Glutamatergic neuron (in vitro differentiated cells): ENCODE results near the gene TTLL6. TPM values are rescaled to one million over a fixed set of nuclear protein-coding genes. Genes with fewer than 3 reads are reported as not detected.

Experiments used
- DNase-seq: peaks from one replicate; pipeline ENCODE4 v3.0.0; 2022
- H3K27ac Mint-ChIP-seq: one replicate; pipeline ENCODE4 v1.8.0; 2020; ENCODE audit warnings: mild to moderate bottlenecking, mixed read lengths, inconsistent platforms; ENCODE audit not compliant: unreplicated experiment
- H3K27me3 Mint-ChIP-seq: one replicate; pipeline ENCODE4 v1.8.0; 2020; ENCODE audit warnings: mild to moderate bottlenecking, moderate library complexity, mixed read lengths, inconsistent platforms; ENCODE audit not compliant: unreplicated experiment
- H3K36me3 Mint-ChIP-seq: one replicate; pipeline ENCODE4 v1.8.0; 2020; ENCODE audit warnings: mild to moderate bottlenecking, mixed read lengths, inconsistent platforms; ENCODE audit not compliant: unreplicated experiment
- H3K4me1 Mint-ChIP-seq: one replicate; pipeline ENCODE4 v1.8.0; 2020; ENCODE audit warnings: mild to moderate bottlenecking, low read depth, mixed read lengths, inconsistent platforms; ENCODE audit not compliant: unreplicated experiment
- H3K4me3 Mint-ChIP-seq: one replicate; pipeline ENCODE4 v1.8.0; 2020; ENCODE audit warnings: mild to moderate bottlenecking, mixed read lengths, inconsistent platforms; ENCODE audit not compliant: unreplicated experiment
- H3K9me3 Mint-ChIP-seq: one replicate; pipeline ENCODE4 v1.8.0; 2020; ENCODE audit warnings: mild to moderate bottlenecking, moderate library complexity, mixed read lengths, inconsistent platforms; ENCODE audit not compliant: unreplicated experiment
- CTCF ChIP-seq: fragments of 200-600 bp; sonication (generic); IDR thresholded peaks from one replicate; pipeline ENCODE4 v1.5.0; 2021; ENCODE audit not compliant: partially characterized antibody, unreplicated experiment
- total RNA-seq: library from RNA; stranded (reverse); fragmentation: NEBNext Ultra II Directional; extraction: Animal tissue kit (Norgen Biotek cat#: 25700); gene quantifications from one replicate; pipeline ENCODE4 v1.2.1, GENCODE V29; 2021; ENCODE audit not compliant: unreplicated experiment

Gene TTLL6
- total RNA-seq, 1 donor from 2014 or later, result 35.4 TPM

DNA sequence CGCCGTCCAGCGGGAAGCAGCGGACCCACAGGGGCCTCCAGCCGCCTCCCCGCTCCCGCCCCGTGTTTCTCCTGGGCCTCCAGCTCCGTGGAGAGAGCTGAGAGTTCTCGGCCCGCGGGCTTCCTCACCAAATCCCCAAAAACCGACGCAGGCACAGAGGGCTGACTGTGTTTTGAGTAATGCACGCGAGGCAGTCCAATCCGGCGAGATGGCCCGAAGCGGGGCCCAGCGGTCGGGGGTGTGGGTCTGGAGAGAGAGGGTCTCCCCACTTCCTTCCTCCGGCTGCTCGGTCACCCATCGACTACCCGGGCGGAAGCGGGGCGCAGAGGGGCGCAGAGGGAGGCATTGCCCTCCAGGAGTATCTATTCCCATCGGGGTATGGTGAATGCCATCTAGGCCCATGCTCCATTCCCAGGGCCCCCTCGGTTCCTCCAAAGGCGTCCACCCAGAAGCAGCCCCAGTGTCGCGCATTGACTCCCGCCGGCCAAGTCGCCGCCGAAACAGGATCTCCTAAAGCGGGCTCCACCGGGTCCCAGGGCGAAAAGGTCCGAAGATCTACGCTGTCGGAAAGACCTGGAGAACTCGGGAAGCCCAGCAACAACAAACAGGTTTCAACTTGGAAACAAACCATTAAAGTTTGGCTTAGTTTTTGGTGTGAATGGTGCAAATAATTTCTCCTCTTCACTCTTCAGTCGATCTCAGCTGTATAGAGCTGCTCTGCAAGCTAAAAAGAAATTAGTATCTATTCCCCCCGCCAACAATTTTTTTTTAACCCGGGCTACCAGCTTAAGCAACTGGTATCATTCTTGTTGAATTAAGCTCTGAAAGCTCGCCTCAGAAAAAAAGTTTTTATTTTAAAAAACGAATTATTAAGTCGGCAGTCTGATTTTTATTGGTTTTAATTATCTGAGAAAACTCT is 69.3 kb downstream of the TTLL6 start:
- Mint-ChIP-seq H3K4me1 (peaks cover 11% of the 10 kb centered on the region), H3K27me3 (peaks cover 54% of the 10 kb centered on the region), H3K9me3 (peaks cover 7% of the 10 kb centered on the region), H3K4me3 (no peak overlapping the region), H3K36me3 (no peaks in the 10 kb centered on the region), H3K27ac (no peak overlapping the region)
- TF ChIP-seq CTCF, result no peak
- no peak for DNase-seq

GRCh38 chr17:48746916-48747444 is 70.0 kb downstream of the TTLL6 start:
- no peak for TF ChIP-seq CTCF
- Mint-ChIP-seq H3K36me3 (no peaks in the 10 kb centered on the region), H3K9me3 (peaks cover 5% of the 10 kb centered on the region), H3K4me3 (no peak overlapping the region), H3K4me1 (peaks cover 10% of the 10 kb centered on the region), H3K27ac (no peak overlapping the region), H3K27me3 (peaks cover 53% of the 10 kb centered on the region)
- DNase-seq, result no peak

- TF ChIP-seq CTCF, result no peak
Observed at GRCh38 chr17:48745381-48746275, 71.4 kb downstream of the TTLL6 start.

GRCh38 chr17:48740537-48740936 is 76.5 kb downstream of the TTLL6 start:
- Mint-ChIP-seq H3K27ac (no peak overlapping the region), H3K4me1 (no peaks in the 10 kb centered on the region), H3K4me3 (no peak overlapping the region), H3K36me3 (no peaks in the 10 kb centered on the region), H3K9me3 (peaks cover 2% of the 10 kb centered on the region), H3K27me3 (peaks cover 42% of the 10 kb centered on the region)
- TF ChIP-seq CTCF, result no peak
- no peak for DNase-seq

More at GRCh38 chr17:48745381-48746275, 71.4 kb downstream of the TTLL6 start:
- no peak for DNase-seq
- peaks cover 46% of the 10 kb centered on the region for H3K27me3 Mint-ChIP-seq
- H3K9me3 Mint-ChIP-seq, result peaks cover 5% of the 10 kb centered on the region
- no peaks in the 10 kb centered on the region for H3K36me3 Mint-ChIP-seq
- H3K27ac Mint-ChIP-seq, result peak overlapping the region; percentile 2
- no peak overlapping the region for H3K4me3 Mint-ChIP-seq
- no peaks in the 10 kb centered on the region for H3K4me1 Mint-ChIP-seq
